Hindlimb muscle (tissue), 1 donor: Measurements from ENCODE around the gene HCFC1. TPM values are rescaled to one million over a fixed set of nuclear protein-coding genes. Genes with fewer than 3 reads are reported as not detected.

Experiments used
- DNase-seq: peaks from one replicate; pipeline ENCODE4 v3.0.0-alpha.2; 2013
- polyA plus RNA-seq: library from polyadenylated mRNA; unstranded; fragments of 120-200 nt; gene quantifications from one replicate; pipeline ENCODE4 v1.2.1, GENCODE V29; 2013; ENCODE audit not compliant: insufficient read length

HCFC1 gene
- polyA plus RNA-seq, 1 donor, result 37.9 TPM

DNA sequence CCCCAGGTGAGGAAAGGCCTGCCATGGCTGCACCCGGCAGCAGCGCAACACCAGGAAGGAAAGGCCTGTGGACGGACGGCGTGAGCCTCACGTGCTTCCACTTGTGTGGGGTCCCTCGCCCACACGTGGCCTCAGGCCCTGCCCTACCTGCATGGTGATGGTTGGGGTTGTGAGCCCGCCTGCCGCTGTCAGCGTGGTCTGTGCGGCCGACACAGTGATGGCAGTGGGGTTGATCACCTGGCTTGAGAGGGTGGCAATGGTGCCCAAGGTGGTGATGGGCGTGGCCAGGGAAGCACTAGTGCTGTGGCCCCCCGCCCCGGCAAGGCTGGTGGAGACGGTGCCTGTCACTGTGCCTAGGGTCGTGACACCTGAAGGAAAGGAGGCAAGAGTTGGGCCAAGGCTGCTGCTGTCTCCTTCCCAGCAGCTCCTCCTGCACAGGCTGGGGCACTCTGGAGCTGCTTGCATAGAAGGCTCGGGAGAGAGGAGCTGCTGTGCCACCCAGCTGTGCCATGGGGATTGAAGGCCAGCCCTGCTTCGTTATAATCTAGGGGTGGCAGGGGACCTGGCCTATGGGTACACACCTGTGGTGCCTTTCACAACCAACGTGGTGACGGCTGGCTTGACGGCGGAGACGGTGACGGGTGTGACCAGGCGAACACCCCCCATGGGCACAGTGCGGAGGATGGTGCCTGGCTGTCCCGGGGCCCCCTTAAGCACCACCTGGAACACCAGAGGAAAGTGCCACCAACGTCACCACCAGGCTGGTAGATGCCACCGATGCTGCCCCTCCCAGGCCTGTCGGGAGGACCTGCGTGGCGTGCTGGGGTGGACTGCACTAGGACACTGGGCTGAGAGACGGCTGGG, 15.3 kb downstream of the HCFC1 start:
- DNase-seq, result no peak

DNA sequence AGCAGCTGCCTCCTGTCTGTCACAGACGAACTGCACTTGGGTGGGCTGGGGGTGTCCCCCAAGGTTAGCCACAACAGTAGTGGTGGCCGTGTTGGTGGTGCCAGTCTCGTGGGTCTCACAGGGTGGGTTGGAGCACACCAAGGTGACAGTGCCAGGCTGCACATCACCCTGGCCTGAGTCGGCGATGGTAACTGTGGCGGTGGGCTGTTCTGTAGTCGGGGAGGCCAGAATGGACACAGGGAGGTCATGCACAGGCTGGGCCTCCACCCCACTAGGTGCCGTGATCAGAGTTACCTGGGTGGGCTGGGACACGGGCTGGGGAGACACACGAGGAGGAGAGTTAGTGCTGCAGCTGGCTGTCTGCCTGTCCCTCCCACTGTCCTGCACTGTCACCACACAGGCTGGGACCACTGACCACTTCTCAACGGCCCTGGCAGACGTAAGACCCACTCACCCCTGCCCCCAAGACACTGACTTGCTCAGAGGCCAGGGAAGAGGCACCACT, 16.3 kb downstream of the HCFC1 start:
- no peak for DNase-seq

DNA sequence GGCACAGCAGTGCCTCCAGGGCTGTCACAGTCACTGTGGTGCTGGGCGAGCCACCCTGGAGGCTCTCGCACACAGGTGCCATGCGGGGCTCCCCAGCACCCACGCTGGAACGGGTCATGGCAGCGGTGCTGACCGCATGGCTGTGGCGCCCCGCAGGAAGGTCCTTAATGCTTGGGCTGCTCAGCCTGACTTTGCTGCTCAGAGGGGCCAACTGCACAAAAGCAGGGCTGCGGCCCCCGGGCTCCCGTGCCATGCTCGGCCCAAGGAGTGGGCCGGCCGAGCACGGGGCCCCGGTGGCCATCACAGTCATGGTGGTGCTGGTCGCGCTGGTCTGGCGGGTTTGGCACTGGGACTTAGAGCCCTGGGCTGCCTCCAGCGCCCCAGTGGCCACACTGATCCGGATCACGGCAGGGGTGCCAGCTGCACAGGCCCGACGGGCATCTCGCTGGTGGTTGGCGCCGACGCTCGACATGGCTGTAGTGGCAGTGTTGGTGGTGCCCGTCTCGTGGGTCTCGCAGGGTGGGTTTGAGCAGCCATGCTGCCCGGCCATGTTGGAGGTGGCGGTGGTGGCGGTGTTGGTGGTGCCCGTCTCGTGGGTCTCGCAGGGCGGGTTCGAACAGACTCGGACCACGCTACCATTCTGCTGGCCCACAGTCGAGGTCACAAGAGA, 16.9 kb downstream of the HCFC1 start:
- no peak for DNase-seq

DNA sequence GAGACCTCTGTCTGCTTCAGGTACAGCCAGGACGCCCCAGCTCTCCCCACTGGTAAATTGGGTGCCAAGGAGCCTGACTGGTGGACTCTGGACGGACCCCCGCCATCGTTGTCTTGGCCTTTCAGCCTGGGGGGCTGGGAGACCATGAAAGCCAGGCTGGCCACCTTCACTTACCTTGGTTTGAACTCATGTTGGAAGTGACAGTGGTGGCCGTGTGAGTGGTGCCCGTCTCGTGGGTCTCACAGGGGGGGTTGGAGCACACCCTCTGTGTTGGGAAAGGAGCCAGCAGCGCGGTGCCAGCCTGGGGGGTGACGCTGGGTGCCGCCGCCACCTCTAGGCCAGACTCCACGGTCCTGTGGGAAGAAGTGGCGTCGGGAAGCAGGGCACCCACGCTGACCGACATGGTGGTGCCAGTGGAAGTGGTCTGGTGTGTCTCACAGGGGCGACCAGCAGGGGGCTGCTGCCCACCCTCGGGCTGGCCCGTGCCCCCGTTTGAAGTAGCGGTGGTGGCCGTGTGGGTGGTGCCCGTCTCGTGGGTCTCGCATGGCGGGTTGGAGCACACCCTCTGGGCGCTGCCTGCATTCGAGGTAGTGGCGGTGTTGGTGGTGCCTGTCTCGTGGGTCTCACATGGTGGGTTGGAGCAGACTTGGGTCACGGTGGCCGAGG, 17.6 kb downstream of the HCFC1 start:
- no peak for DNase-seq

DNA sequence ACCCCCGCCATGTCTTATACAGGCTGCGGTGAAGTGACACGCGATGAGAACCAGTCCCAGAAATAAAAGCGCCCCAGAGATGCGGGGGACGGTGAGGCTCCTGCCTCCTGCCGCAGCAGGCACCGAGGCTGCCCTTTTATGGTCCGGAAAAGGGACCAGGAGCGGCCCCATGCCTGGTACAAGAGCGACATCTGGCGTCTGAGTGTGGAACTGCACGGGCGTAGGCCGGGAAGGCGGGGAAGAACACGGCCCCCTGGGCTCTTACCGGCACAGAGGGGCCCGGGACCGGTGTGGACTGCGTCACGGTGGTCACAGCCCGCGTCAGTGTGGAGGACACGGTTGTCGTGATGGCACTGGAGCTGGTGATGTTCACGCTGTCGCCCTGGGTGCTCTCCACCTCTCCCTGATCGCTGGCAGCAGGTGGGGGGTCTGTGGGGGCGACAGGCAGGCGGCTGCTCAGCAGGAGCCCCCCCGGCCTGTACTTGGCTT, 18.2 kb downstream of the HCFC1 start:
- DNase-seq, result peak; percentile 57

DNA sequence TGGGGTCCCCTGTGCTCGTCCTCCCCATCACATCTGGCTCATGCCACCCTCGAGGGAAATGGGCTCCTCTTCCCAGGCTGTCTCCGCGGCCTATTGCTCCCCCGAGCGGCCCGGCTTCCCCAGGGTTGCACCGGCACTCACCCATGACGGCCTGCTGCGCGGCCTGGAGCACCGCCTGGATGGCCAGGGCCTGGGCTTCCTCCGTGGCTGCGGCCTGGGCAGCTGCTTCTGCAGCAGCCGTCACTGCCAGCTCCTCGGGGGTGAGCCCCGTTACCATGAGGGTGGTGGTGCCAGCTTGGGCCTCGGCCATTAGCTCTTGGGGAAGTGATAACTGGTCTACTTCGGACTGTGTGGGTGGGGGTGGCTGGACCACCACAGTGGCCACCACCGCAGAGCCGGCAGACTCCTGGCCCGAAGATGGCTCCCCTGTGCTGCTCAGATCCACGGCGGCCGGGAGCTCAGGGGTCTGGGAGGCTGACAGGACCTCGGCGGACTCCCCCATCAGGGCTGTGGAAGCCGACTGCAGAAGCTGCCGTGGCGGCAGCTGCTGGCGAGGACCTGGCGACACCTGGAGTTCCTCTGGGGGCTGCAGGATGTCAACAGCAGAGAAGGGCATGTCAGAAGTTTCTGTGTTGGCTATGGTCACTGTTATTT, 19.1 kb downstream of the HCFC1 start:
- no peak for DNase-seq

DNA sequence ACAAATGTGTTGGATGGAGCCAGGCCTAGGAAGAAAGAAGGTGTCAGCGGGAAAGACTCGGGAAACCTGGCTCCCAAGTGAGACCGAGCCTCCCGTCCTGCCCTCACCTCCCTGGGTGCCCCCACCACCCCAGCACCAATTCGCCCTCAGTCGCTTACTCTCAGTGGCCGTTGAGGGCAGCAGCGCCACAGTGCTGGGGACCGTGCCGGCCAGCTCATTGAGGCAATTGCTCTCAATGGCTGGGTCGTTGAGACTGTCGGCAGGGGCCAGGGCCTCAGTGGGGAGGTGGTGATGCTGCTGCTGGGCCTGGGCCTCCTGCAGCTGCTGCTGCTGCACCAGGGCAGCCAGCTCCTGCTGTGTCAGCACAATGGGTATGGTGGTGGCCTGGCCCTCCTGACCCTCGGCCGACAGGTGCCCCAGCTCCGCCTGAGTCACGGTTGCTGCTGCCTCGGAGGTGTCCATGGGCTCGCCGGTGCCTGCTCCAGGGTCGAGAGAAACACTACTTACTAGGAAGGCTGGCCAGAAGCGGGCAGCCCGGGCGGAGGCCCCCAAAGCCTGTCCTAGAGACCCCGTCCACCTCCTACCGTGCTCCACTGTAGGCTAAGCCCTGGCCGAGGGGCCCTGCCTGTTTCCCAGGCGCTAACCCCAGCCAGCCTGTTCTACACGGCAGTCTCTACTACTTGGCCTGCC, 19.8 kb downstream of the HCFC1 start:
- DNase-seq, result no peak

DNA sequence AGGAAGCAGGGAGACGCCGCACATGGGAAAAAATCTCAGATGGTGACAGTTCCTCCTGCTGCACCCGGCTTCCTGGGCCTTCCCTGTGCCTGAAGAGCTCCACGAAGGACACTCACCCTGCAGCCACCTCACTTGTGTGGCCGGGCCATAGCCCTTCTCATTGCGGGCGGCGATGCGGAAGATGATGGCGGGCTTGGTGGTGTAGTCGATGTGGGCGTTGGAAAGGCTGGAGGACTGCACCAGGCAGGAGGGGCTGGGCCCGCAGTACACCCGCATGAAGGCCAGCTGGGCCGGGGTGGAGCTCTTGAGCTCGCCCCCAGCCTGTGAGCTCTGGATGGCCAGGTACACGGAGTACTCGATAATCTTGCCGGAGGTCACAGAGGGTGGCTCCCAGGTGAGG, 21.5 kb downstream of the HCFC1 start:
- DNase-seq, result no peak

DNA sequence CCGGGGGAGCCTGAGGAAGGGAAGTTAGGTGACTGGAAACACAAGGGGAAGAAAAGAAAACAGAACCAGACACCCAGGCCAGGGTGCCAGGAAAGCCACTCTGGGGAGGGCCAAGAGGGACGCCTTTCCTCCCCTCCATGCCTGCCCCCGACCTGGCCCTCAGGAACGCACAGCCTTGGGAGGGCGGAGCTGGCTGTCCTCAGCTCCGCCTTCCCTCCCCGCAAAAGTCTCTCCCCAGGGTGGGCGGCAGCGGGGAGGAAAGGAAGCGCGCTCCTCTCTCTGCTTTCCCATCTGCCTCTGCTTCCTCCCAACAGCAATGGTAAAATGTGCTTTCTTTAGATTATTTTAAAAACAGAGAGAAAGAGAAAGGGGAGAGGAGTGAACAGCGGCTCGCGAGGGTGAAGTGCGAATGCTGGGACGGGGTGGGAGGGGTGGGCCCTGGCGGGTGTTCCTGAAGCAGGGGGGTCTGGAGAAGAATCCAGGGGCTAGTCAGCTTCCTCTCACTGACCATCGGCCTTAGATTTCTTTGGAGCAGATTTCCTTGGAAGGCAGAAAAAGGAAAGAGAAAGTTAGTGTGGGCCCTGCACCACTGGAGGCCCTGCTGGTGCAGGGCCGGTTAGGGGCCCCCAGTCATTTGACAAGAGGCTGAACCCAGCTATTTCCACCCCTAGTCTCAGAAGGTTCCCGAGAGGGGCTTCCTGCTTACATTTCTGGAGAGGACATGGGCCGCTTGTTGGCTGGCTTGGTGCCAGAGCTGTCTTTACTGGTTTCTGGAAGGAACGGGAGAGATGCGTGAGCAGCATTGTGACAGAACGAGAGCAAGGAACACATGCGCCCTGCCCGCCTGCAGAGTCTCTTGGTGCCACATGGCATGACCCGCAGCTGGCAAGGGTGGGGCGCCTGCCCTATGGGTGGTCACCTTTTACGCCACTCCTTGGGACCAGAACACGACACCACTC, 22.5 kb downstream of the HCFC1 start:
- no peak for DNase-seq

DNA sequence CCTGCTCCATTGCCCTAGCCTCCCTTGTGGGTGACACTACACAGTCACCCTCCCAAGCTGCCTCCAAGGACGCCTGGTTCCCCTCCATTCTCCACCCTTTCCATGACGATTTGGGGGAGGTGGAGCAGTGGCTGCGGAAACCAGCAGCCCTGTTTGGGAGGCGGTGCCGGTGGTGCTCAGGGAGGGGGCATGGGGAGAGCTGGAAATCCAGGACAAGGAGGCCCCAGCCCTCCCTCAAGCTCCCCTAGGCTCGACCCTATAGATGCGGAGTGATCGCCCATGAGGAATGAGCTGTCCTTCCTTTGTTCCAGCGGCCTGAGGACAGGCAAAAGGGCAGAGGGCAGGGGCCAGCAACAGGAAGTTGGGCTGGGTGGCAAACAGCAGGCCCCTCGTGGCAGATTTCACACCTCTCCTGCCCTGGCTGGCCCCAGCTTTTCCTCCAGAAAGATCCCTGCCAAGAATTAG, 23.6 kb downstream of the HCFC1 start:
- no peak for DNase-seq

DNA sequence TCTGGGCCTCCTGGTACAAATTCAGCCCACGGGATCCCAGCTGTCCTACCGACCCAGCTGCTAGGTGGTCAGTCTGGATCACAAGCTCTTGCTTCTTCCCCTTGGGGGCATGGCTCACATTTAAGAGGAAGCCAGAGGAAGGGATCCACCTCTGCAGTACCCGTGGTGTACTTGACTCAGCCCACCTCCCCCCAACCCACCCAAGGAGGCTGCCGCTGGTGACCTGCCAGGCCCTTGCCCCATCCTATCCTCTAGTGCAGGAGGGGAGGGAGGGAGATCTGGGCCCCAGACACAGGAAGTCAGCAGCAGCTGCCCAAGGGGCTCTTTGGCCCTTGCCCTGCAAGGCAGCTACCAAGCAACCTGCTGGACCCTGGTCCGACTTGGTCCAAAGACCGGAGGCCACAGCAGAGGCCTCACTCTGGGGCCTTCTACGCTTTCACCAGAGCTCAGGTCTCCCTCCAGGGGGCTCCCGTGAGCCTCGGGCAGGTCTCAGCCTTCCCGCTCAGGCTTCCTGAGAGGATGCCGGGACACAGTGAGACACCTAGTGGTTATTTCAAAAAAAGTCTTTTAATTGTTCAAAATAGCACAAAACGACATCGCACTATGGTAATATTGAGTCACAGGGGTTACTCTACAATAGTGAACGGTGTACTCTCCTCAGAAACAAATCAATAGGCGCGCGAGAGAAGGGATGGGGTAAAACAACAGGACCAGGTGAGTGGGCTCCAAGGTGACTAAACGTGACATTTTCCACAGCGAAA, 24.4 kb downstream of the HCFC1 start:
- DNase-seq, result no peak

DNA sequence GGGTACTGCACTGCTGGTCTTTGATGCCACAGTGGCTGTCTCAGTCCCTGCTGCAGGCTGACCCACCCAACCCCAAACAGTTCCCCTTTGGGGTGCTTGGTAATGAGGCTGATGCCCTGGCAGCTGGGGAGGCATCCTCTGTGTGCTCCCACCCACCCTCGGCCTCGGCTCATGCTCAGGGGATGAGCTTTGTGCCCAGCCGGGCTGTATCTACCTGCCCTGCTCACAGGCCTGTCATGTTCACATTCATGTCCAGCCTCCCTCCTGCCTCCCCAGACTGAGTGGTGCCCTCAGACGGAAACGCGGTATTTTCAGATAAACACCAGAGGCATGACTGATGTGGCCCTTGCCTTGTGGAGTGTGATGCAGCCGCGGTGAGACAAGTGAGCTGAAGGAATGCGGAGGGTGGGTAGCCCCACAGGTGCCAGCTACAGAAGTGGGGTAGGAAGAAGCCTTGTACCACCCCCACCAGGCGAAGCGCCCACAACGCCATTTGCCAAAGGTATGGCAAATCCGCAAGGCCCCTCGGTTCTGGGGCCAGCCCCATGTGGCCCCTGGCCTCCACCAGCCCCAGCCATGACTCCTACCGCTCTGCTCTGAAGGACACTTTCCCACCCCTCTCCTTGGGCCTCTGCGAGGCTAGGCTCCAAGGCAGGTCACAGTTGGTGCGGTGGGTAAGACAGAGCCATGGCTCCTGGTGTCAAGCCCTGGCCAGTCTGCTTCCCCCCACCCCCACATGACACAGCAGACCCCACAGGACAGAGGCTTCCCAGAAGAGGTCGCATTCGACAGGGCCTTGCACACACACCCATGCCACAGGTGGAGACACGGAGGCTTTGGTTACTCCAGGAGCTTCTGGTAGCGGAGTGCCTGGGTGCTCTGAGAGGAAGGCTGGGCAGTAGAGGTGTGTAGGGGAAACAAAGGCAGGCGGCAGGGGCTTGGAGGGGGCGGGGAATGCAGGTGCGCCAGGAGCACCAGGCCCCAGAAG, 25.4 kb downstream of the HCFC1 start:
- DNase-seq, result no peak

DNA sequence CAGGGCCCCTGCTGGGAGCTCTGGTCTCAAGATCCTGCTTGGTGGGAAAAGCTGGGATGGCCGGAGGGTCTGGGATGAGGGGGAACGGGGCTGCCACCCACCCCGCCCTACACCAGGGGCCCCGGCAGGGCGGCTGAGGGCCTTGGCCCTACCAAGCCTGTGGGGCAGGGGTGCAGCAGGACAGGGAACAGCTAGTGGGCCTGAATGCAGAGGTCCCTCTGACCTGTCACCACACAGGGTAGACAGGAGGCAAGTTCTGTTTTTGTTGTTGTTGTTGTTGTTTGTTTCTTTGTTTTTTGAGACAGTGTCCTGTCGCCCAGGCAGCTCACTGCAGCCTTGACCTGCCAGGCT, 26.8 kb downstream of the HCFC1 start:
- no peak for DNase-seq

DNA sequence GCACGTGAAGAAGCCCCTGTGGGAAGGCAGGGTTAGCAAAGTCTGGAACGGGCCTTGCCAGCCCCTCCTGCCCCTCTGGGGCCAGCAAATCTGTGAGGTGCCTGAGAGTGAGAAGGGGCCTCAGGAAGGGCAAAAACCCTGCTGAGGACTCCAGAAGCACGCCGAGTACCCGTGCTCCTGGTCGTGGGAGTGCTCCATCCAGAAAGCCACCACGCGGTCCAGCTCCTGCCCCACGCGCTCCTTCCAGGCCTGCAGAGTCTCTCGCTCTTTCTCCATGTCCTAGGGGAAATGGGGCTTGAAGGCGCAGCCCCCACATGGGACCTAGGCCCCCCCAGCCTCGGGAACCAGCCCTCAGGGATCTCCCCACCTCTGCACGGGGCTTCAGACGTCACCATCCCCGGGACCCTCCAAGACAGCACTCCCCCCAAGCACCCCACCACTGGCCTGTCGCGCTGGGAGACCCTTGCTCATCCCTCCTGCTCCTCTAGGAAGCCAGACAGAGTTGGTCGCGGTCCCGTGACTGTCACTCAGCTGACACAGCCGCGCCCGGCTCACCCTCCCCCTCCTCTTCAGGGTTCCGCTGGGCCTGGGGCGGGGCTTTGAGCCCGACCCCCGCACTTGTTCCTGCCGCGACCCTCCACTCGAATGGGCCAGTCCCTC, 27.3 kb downstream of the HCFC1 start, which contains the start of gene RENBP:
Gene RENBP, minus strand, starts transcription at position 504 of the 660 bp plus-strand sequence. Its CDS starts 33 bp downstream, at position 471.
- no peak for DNase-seq

DNA sequence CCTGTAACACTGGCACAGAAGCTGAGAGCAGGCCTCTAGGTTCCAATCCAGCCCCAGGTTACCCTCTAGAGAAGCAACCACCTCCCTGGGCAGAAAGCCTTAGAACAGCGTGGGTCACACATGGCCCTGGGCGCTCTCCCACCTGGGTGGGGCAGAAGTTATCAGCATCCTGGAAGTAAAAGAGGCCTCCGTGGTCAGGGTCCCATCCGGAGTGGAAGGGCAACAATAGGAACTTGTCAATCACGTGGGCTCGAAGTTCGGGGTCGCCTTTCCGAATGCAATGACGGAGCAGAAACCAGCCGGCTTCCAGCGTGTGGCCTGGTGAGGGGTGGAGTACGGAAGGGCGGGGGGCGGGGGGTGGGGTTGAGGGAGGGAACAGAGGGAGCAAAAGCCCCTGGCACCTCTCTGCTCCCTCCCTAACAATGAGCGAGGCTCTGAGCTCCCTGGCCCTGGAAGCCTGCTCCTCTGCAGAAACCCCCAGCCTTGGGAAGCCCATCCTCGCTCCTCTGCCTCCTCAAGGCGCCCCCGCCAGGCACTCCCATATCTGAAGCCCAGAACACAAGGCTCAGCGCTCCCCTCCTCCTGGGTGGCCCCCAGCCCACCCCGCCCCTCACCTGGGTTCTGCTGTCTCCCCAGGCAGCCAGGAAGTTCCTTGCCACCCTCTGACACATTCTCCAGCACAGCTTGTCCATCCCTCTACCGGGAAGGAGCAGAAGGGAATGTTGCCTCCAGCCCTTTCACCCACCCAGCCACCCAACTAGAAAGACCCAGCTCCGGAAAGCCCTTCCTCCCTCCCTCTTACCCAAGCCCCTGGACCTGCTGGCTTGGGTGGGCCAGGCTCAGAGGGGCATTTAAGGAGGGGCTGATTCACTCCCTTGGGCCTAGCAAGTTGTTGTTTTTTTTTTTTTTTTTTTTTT, 30.0 kb downstream of the HCFC1 start:
- DNase-seq, result no peak

DNA sequence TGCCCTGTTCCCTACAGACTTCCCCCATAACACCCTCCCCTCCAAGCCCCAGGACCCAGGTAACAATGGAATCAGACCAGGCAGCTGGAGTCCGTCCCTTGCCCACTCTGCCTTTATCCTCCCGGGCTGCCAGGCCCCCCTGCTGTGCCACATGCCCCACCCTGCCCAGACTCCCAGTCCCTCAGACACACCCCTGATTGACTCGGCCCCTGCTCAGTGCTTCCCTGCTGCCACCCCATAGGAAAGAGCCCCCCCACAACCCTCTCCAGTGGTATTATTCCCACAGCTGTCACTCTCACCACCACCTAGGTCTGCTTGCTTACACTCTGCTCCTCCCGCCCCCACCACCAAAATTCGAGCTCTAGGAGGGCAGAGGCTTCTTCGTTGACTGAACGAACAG, 32.0 kb downstream of the HCFC1 start:
- no peak for DNase-seq
